Neutrophil (primary cell): Measurements from ENCODE around the gene ABLIM3.

Experiments
- H3K27ac ChIP-seq: fragments of 200-600 bp; sonication (generic); 2 replicates; pipeline ENCODE4 v1.5.1; 2016; ENCODE audit warnings: mild to moderate bottlenecking, moderate library complexity
- H3K27me3 ChIP-seq: fragments of 200-600 bp; sonication (generic); 2 replicates; pipeline ENCODE4 v1.6.0; 2016; ENCODE audit warnings: mild to moderate bottlenecking
- H3K36me3 ChIP-seq: fragments of 200-600 bp; sonication (generic); 2 replicates; pipeline ENCODE4 v1.5.1; 2017
- H3K4me1 ChIP-seq, 2 experiments: fragments of 200-600 bp in 1 of 2; sonication (generic) in 1 of 2; 1 replicate in 1 of 2; 2 replicates in 1 of 2; pipeline versions ENCODE4 v1.5.1 to v1.6.1; 2013 to 2016; ENCODE audit warnings: low read depth in 1 of 2, low read length in 1 of 2, mild to moderate bottlenecking in 1 of 2, moderate library complexity in 1 of 2; ENCODE audit not compliant: control insufficient read depth in 1 of 2, insufficient read depth in 1 of 2
- H3K4me3 ChIP-seq, 2 experiments: fragments of 200-600 bp in 1 of 2; sonication (generic) in 1 of 2; 1 replicate in 1 of 2; 2 replicates in 1 of 2; pipeline ENCODE4 v1.5.1; 2013 to 2016; ENCODE audit warnings: low read depth in 1 of 2, low read length in 1 of 2, mild to moderate bottlenecking in 1 of 2, moderate library complexity in 1 of 2
- H3K9me3 ChIP-seq: fragments of 200-600 bp; sonication (generic); 2 replicates; pipeline ENCODE4 v1.5.1; 2016
- TF ChIP-seq, protein P1 (sequence below): fragments of 200-600 bp; sonication (generic); IDR thresholded peaks from 2 replicates; pipeline ENCODE4 v1.5.1; 2016; ENCODE audit warnings: antibody characterized with exemption

ABLIM3 gene

DNA sequence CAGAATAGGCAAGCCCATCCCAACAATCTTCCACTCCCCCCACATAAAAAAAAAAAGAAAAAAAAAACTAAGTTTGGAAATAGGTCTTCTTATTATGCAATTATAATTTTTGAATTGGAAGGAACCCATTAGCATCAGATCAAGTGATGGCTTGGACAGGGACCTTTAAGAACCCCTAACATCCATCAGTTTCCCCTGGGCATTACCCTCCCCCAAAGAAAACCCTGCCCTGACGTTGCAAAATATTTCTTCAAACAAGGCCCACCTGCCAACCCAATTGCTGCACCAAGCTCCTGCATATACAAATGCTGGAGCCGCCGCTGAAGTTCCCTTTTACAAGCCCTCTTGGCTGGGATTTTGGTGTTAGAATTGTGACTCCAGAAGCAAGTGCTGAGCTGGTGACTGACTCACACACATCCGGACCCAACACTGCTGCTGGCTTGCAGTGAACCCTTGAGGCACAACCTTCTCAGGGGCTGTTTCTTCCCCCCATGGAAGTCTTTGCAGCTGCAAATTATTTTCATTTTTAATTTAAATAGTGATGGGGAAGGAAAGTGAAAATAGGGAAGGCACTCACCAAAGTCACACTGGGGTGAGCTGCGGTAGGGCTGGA is 74.3 kb downstream of the ABLIM3 start:
- H3K27ac ChIP-seq, result no peak overlapping the region
- TF ChIP-seq, protein P1, sequence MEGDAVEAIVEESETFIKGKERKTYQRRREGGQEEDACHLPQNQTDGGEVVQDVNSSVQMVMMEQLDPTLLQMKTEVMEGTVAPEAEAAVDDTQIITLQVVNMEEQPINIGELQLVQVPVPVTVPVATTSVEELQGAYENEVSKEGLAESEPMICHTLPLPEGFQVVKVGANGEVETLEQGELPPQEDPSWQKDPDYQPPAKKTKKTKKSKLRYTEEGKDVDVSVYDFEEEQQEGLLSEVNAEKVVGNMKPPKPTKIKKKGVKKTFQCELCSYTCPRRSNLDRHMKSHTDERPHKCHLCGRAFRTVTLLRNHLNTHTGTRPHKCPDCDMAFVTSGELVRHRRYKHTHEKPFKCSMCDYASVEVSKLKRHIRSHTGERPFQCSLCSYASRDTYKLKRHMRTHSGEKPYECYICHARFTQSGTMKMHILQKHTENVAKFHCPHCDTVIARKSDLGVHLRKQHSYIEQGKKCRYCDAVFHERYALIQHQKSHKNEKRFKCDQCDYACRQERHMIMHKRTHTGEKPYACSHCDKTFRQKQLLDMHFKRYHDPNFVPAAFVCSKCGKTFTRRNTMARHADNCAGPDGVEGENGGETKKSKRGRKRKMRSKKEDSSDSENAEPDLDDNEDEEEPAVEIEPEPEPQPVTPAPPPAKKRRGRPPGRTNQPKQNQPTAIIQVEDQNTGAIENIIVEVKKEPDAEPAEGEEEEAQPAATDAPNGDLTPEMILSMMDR, result no peak
- H3K9me3 ChIP-seq, result no peaks in the 10 kb centered on the region
- H3K4me1 ChIP-seq, result no peaks in the 10 kb centered on the region
- no peaks in the 10 kb centered on the region for H3K27me3 ChIP-seq
- H3K36me3 ChIP-seq, result no peaks in the 10 kb centered on the region
- H3K4me3 ChIP-seq, result no peak overlapping the region

DNA sequence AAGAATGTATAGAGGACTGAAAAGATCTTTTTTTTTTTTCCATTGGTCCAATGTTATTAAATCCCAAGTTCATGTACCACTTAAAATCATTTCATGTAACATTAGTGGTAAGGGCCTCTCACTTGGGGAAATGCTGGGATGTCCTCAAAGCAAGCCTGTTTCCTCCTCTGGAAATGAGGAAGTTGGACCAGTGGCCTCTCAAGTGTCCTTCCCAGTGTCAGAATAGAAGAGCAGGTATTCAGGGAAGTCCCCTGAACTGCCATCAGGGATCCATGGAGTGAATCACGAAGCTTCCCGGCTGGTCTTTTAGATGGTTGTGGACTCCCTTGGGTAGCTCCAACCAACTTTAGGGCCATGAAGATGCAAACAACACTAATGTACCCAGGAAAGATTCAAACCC is 75.2 kb downstream of the ABLIM3 start:
- Histone ChIP-seq H3K27me3 (no peaks in the 10 kb centered on the region), H3K27ac (no peak overlapping the region), H3K9me3 (no peaks in the 10 kb centered on the region), H3K36me3 (no peaks in the 10 kb centered on the region), H3K4me3 (no peak overlapping the region), H3K4me1 (no peaks in the 10 kb centered on the region)
- TF ChIP-seq, protein P1, result no peak

DNA sequence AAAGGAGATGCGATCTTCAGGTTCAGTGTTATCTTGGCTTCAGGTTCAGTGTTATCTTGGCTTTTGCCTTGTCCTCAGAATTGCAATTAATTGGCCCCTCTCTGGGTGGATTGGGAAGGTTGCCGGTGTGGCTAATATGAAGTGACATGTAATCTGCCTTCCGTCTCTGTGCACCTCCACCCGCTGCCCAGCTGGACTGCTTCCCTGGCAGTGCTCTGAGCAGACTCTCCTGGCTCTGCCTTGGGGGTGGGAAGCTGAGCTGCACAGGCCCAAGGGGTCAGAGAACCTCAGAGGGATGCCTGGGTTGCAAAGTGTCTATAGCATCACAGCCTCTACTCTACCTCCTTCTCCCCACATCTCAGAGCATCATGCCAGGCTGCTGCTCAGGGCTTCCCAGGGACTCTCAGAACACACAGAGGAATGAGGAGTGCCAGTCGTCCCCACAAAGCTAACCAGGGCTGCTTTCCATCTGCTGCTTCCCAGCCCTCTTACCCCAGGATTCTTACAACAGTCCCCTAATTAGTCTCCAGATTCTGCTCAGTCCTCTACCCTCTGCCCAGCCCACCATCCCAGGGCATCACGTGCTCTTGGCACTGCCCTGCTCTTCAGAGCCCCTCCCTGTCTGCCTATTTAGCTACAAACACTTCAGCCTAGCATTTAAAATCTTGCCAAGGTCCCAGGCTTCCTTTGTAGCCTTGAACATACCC is 76.0 kb downstream of the ABLIM3 start:
- Histone ChIP-seq H3K9me3 (no peaks in the 10 kb centered on the region), H3K36me3 (no peaks in the 10 kb centered on the region), H3K4me3 (no peak overlapping the region), H3K4me1 (no peaks in the 10 kb centered on the region), H3K27me3 (no peaks in the 10 kb centered on the region), H3K27ac (no peak overlapping the region)
- TF ChIP-seq, protein P1, result no peak

DNA sequence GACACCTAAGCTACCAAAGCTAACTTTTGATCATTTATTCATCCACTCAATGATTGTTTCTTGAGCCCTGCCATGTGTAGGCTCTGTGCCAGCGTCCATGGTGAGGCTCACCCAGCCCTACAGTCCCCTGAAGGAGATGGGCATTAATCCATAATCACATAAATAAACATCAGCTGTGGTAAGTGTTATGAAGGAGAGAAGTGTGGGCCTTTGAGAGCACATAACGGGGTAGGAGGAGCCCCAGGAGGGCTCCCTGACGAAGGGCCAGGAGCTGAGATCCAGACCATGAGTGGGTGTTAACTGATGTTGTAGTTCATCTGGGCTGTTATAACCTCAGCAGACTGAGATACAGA is 76.5 kb downstream of the ABLIM3 start:
- no peak overlapping the region for H3K27ac ChIP-seq
- H3K4me1 ChIP-seq, result no peaks in the 10 kb centered on the region
- no peaks in the 10 kb centered on the region for H3K27me3 ChIP-seq
- no peaks in the 10 kb centered on the region for H3K9me3 ChIP-seq
- no peak overlapping the region for H3K4me3 ChIP-seq
- H3K36me3 ChIP-seq, result no peaks in the 10 kb centered on the region
- TF ChIP-seq, protein P1, result no peak

DNA sequence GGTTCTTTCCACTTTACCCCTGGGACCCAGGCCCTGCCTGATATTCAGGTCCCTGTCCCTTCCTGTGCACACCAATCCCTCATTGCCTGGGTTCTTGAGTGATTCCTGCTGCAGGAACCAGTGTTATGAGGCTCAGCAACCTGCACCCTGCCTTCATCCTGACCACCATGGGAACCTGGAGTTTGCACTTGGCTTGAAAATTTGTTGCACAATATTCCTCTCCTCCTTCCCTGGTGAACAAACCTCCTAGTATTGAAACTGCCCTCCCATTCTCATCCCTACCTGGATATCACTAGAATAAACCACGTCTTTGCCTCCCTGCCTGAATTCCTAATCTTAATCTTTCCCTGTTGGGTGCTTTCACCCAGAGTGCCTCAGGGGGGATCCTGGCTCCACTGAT is 78.3 kb downstream of the ABLIM3 start:
- no peaks in the 10 kb centered on the region for H3K27me3 ChIP-seq
- no peak overlapping the region for H3K27ac ChIP-seq
- H3K4me3 ChIP-seq, result no peak overlapping the region
- no peaks in the 10 kb centered on the region for H3K36me3 ChIP-seq
- peaks cover 0 to 4% of the 10 kb centered on the region in 2 experiments for H3K4me1 ChIP-seq
- H3K9me3 ChIP-seq, result no peaks in the 10 kb centered on the region
- TF ChIP-seq, protein P1, result no peak
